ENCODE results near the gene AP3B1. TPM values are rescaled to one million over a fixed set of nuclear protein-coding genes. Genes with fewer than 3 reads are reported as not detected.

AP3B1 gene
- total RNA-seq, 1 experiment from 2014 or later = 41.1 TPM

DNA sequence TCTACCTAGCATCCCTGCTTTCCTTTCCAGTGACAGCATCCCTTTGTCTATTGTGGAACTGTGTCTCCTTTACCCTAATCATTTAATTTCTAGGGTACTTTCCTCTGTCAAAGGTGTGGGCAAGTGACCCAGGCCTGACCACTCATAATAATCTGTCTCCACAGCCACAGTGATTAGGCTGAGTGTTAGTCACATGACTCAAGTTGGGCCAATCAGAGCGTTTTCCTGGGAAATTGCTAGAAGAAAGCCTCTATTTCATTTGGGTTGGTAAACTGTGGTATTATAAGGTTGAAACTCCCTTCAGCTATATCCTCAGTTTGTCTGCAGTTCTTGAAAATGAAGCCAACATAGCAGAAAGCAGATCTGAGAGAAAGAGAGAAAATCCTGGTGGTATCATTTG, 14.2 kb upstream of the AP3B1 start:
- Histone ChIP-seq H3K9me3 (no peaks in the 10 kb centered on the region), H3K36me3 (no peaks in the 10 kb centered on the region), H3K4me3 (no peak overlapping the region), H3K27me3 (peaks cover 12% of the 10 kb centered on the region)
- DNase-seq = no peak

DNA sequence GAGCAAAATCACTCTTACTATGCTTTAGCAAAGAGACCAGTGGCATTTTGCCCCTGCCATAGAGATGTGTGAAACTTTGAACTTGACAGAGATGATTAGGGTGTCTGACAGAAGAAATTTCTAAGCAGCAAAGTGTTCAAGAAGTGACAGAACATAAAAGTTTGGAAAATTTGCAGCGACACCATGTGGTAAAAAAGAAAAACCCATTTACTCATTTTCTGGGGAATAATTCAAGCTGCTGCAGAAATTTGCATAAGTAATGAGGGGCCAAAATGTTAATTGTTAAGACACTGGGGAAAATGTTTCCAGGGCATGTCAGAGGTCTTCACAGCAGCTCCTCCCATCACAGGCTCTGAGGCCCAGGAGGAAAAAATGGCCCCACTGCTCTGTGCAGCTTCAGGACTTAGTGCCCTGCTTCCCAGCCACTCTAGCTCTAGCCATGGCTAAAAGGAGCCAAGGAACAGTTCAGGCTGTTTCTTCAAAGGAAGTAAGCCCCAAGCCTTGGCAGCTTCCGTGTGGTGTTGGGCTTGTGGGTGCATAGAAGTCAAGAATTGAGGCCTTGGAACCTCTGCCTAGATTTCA, 6.1 kb upstream of the AP3B1 start:
- H3K4me3 ChIP-seq = no peak overlapping the region
- H3K36me3 ChIP-seq = no peaks in the 10 kb centered on the region
- DNase-seq = no peak
- no peaks in the 10 kb centered on the region for H3K27me3 ChIP-seq
- H3K9me3 ChIP-seq = no peaks in the 10 kb centered on the region

DNA sequence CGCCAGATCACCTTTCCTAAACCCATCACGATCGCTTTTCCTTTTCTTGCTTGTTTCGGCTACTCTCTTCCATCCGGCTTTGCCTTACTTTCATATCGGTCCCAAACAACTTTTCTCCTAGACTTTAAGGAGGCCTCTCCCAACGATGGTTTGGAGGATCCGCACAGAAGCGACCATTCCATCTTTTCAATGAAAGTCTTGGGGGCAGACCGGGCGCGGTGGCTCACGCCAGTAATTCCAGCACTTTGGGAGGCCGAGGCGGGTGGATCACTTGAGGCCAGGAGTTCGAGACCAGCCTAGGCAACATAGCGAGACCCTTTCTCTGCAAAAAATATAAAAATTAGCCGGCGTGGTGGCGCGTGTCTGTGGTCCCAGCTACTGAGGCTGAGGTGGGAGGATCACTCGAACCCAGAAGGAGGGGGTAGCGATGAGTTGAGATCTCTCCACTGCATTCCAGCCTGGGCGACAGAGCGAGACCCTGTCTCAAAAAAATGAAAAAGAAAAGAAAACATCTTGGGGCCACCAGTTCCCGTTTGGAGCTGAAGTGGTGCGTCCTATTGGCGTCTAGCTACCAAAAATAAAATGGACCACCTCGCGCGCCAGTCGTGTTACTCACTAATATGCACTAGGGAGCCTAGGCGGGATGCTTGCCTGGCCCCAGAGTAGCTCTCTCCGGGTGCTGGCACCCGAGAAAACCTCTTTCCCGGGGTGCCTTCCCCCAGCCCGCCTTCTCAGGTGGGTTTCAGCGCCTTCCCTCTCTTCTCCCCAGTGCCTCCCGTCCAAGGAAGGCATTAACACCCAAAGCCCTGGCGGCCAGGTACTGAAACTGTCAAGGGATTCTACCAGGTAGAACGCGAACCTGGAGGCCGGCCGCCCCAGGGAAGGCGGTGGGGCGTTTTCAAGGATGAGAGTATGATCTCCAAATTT, 800 bp upstream of the AP3B1 start:
- Histone ChIP-seq H3K27me3 (no peaks in the 10 kb centered on the region), H3K9me3 (no peaks in the 10 kb centered on the region), H3K4me3 (peak overlapping the region; percentile 93), H3K36me3 (no peaks in the 10 kb centered on the region)
- peak; percentile 27 for DNase-seq

DNA sequence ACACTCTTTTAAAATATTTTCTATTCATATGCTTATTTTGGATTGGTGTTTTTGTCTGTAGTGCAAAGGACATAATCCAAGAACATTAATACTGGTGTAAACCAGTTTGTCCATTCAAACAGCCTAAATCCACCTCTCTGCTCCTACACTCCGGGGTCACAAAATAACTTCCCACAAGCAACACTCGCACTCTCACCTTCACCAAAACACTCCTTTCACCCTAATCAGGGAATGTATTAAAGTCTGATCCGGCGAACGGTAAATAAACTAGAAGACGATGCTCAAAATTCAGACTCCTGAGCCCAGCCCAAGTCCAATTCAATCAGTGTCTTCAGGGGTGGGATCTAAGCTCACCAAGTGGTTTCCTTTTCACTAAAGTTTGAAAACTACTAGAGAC, 649 bp downstream of the AP3B1 start:
- H3K9me3 ChIP-seq = no peaks in the 10 kb centered on the region
- peaks cover 2% of the 10 kb centered on the region; the same call in 1 of the 2 replicates for H3K36me3 ChIP-seq
- no peak for DNase-seq
- H3K27me3 ChIP-seq = no peaks in the 10 kb centered on the region
- H3K4me3 ChIP-seq = peak overlapping the region; percentile 93

DNA sequence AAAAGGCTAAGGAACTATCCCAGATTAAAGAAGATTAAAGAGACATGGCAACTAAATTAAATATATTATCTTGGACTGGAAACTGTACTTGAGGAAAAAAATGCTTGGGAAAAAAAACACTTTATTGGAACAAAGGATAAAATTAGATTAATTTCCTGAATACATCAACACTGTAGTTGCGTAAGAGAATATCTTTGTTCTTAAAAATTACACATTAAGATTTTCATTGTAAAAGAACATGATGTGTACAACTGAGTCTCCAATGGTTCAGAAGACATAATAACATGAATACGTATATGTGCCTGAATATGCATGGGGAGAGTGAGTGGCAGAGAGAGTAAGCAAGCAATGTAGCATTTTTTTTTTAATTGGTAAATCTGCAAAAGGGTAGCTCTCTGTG, 2.8 kb downstream of the AP3B1 start:
- no peak overlapping the region for H3K4me3 ChIP-seq
- H3K36me3 ChIP-seq = peaks cover 4% of the 10 kb centered on the region
- H3K27me3 ChIP-seq = no peaks in the 10 kb centered on the region
- DNase-seq = no peak
- H3K9me3 ChIP-seq = no peaks in the 10 kb centered on the region

DNA sequence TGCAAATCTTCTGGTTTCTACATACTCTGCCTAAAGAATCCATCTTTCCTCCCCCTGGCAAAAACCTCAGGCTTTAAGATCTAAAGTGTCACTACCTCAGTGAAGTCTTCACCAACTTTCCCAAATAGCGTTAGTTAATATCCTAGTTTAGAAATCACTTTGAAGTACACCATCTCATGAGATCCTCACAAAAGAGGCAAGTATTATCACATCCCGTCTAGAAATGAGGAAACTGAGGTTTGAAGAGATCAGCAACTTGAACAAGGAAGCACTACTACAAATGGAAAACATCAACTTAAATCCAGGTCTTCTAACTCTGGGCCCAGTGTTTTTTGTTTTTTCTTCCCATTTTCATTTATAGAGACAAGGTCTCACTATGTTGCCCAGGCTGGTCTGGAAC, 4.6 kb downstream of the AP3B1 start:
- Histone ChIP-seq H3K9me3 (no peaks in the 10 kb centered on the region), H3K36me3 (peaks cover 4% of the 10 kb centered on the region), H3K4me3 (no peak overlapping the region), H3K27me3 (no peaks in the 10 kb centered on the region)
- DNase-seq = no peak

DNA sequence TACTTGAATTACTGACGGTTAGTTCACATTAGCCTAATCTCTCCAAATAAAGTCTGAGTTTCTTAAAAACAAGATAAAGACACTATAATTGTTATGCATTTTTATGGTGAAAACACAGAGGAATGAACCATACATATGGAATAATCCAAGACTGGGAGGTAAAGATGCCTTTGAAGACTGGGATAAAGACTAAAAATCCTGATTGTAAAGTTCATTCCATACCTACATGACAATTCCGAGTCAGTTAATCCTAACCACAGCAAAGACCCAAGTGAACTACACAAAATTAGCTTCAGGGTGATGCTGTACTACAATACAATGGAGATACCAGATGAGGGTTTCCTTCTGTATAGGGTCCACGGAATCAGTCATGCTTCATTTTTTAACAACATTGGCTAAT, 6.3 kb downstream of the AP3B1 start:
- Histone ChIP-seq H3K36me3 (peaks cover 4% of the 10 kb centered on the region), H3K9me3 (no peaks in the 10 kb centered on the region), H3K4me3 (no peak overlapping the region), H3K27me3 (no peaks in the 10 kb centered on the region)
- DNase-seq = no peak

DNA sequence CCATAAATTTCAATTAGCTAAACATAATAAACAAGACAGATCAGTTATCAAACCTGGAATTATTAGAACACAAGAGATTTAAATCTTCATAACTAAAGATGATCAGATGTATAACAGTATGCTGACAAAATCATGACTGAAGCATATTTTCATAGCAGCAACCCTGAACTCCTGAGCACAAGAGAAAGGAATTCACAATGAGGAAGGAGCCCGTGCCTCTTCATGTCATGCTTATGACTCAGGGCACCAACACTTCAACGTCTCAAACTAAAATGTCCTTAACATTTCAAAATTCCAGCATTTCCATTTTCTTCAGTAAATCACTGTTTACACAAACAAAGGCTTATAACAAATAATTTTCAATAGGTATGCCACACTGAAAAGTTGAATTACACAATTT, 6.7 kb downstream of the AP3B1 start:
- peak; percentile 10 for DNase-seq
- Histone ChIP-seq H3K4me3 (no peak overlapping the region), H3K36me3 (peaks cover 4% of the 10 kb centered on the region), H3K9me3 (no peaks in the 10 kb centered on the region), H3K27me3 (no peaks in the 10 kb centered on the region)

DNA sequence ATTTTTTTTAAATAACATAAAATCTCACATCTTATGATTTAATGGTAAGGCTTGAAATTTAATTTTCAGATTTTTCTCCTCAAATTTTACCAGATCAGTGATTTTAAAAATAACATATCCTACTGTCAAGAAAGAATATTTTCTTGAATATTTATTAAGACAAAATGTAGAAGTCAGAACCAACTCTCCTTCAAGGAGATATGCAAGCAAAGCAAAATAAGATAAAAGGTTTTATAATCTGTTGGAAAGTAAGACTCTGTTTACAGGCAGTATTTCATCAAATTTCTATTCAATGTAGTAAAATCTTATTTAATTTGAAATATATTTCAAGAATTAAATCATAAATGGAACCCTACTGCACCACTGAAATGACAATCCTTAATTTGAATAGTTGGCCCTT, 7.3 kb downstream of the AP3B1 start:
- H3K9me3 ChIP-seq = no peaks in the 10 kb centered on the region
- H3K4me3 ChIP-seq = no peak overlapping the region
- peaks cover 4% of the 10 kb centered on the region for H3K36me3 ChIP-seq
- H3K27me3 ChIP-seq = no peaks in the 10 kb centered on the region
- no peak for DNase-seq

DNA sequence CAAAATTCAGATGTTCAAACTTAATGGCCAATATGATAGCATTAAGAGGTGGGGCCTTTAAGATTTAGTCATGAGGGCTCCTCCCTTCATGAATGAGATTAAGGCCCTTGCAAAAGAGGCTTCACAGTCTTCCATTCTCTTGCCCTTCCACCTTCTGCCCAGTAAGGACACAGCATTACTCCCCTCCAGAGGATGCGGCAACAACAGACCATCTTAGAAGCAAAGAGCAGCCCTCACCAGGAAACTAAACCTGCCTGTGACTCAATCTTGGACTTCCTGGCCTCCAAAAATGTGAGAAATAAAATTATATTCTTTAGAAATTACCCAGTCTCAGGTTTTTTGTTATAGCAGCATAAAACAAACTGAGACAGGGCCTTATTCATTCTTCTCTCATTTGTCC, 8.2 kb downstream of the AP3B1 start:
- H3K27me3 ChIP-seq = no peaks in the 10 kb centered on the region
- no peaks in the 10 kb centered on the region for H3K9me3 ChIP-seq
- no peak overlapping the region for H3K4me3 ChIP-seq
- DNase-seq = no peak
- H3K36me3 ChIP-seq = peaks cover 4% of the 10 kb centered on the region

DNA sequence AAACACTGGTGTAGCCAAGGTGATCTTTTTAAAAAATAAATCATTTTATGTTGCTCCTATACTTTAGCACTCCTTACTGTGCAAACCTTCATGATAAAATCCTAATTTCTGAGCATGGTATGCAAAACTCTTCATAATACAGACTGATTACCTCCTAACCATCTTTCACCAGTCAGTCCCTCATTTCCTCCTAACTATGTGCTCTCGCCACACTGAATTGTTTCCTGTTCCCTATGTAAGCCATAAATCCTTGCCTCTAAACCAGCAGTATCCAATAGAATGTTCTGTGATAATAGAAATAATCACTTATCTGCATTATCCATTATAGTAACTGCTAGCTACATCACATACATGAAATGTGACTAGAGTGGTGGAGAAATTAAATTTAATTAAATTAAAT, 10.7 kb downstream of the AP3B1 start:
- H3K36me3 ChIP-seq = peaks cover 2% of the 10 kb centered on the region
- DNase-seq = no peak
- no peak overlapping the region for H3K4me3 ChIP-seq
- no peaks in the 10 kb centered on the region for H3K9me3 ChIP-seq
- no peaks in the 10 kb centered on the region for H3K27me3 ChIP-seq

DNA sequence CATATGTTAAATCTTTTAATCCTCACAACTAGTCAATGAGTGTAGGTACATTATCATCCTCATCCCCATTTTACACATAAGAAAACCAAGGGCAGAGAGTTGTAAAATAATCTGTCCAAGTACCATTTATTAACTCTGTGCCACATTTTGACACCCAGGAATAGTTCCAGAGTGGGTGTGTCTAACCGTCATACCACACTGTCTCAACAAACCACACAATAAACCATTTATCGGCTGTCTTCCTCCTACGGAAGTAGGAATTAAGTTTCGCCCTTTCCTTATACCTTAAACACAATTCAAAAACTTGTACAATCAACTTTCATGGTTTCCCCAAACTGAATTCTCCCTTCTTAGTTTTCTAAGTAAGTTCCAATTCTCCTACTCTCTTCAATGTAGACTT, 11.4 kb downstream of the AP3B1 start:
- H3K9me3 ChIP-seq = no peaks in the 10 kb centered on the region
- H3K36me3 ChIP-seq = peaks cover 2% of the 10 kb centered on the region
- H3K4me3 ChIP-seq = no peak overlapping the region
- no peak for DNase-seq
- H3K27me3 ChIP-seq = no peaks in the 10 kb centered on the region

DNA sequence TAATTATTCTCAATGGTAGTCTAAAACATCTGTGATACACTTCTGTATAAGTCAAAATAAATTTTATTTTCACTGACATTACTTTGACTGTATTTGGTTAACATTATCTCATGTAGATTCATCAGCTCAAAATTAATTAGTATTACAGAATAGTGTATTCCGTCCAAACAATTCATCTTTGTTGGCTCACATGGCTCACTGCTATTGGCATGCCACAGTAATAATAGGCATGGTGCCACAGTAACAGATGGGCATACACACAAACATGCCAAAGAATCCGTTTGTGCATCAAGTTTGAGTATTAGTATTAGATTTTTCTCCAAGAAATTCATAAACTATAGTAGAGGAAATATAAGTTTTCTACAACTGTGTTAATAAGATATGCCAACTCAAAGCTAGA, 14.2 kb downstream of the AP3B1 start:
- peak; percentile 25 for DNase-seq
- no peaks in the 10 kb centered on the region for H3K9me3 ChIP-seq
- no peak overlapping the region for H3K4me3 ChIP-seq
- H3K36me3 ChIP-seq = no peaks in the 10 kb centered on the region
- H3K27me3 ChIP-seq = no peaks in the 10 kb centered on the region

DNA sequence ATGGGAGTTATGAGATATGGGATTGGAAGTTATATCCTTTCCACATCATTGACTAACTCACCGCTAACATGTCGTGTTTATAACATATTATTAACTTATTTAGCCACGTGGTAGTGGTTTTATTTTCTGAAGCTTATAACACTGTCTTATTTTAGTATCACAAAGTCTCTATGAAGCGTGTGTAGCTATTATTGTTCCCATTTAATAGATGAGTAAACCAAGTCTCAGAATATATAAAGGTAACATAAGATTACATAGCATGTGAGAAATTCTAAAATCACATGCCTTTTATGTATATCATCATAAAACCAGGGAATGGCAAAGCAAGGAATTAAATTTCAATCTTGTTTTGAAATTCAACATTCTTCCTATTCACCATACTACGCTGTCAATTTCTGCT, 15.3 kb downstream of the AP3B1 start:
- no peak for DNase-seq
- H3K4me3 ChIP-seq = no peak overlapping the region
- no peaks in the 10 kb centered on the region for H3K9me3 ChIP-seq
- no peaks in the 10 kb centered on the region for H3K36me3 ChIP-seq
- no peaks in the 10 kb centered on the region for H3K27me3 ChIP-seq

DNA sequence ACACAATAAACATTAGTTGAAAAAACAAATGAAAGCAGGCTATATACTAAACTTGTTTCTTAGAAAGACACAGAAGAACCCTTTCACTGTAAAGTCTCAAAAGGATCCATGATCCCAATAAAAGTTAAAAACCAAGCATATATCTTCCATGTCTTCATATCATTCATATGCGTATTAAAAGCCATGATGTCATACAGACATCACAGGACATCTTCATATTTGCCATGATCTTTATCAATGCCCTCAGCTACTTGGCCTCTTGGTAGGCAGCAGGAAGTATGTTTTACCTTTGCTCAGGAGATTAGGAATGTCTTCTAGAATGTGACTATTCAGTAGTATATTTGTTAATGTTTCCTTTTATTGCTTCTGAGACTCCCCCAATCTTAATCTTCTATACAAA, 16.8 kb downstream of the AP3B1 start:
- Histone ChIP-seq H3K4me3 (no peak overlapping the region), H3K36me3 (no peaks in the 10 kb centered on the region), H3K9me3 (no peaks in the 10 kb centered on the region), H3K27me3 (no peaks in the 10 kb centered on the region)
- DNase-seq = no peak

DNA sequence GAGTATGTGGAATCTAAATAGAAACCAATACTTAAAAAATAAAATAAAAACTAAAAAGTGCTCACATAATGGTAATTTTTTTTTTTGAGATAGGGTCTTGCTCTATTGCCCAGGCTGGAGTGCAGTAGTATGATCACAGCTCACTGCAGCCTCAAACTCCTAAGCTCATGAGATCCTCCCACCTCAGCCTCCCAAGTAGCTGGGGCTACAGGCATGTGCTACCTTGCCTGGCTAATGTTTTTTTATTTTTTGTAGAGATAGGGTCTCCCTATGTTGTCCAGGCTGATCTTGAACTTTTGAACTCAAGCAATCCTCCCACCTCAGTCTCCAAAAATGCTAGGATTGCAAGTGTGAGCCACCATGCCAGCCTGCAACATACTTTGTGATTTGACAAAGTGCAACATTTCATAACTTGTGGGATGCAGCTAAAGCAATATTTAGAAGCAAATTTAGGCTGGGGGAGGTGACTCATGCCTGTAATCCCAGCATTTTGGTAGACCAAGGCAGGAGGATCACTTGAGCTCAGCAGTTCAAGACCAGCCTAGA, 18.4 kb downstream of the AP3B1 start:
- no peak for DNase-seq
- H3K27me3 ChIP-seq = no peaks in the 10 kb centered on the region

DNA sequence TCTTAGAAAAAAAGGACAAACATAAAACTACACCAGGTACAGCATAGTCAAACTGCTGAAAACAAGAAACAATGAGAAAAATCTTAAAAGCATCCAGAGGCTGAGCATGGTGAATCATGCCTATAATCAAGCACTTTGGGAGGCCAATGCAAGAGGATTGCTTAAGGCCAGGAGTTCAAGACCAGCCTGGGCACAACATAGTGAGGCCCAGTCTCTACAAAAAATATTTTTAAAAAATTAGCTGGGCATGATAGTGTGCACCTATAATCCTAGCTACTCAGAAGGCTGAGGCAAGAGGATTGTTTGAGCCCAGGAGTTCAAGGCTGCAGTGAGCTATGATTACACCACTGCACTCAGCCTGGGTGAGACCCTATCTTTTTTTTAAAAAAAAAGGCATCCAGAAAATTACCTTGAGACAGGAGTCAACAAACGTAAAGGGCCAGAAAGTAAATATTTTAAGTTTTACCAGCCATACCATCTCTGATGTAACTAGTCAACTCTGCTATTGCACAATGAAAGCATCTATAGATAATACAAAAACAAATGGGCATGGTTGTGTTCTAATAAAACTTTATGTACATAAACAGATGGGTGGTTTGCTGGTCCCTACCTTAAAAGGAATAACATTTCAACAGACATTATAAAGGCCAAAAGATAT, 19.8 kb downstream of the AP3B1 start:
- DNase-seq = no peak
- Histone ChIP-seq H3K9me3 (no peaks in the 10 kb centered on the region), H3K36me3 (no peaks in the 10 kb centered on the region), H3K4me3 (no peak overlapping the region), H3K27me3 (no peaks in the 10 kb centered on the region)

More for the DNA sequence above, 18.4 kb downstream of the AP3B1 start:
- Histone ChIP-seq H3K9me3 (no peaks in the 10 kb centered on the region), H3K36me3 (no peaks in the 10 kb centered on the region), H3K4me3 (no peak overlapping the region)
